ENCODE measurements around the gene PNMT. TPM values are rescaled to one million over a fixed set of nuclear protein-coding genes. Genes with fewer than 3 reads are reported as not detected.
A peak's percentile ranks its signal among the peaks of the same experiment; 100 is the strongest.

The PNMT gene
- total and polyA plus RNA-seq, 2 of the 8 experiments (the other 6 are each of a cell fraction or from before 2014, with no cell fraction given) = 5.6 to 10.9 TPM

DNA sequence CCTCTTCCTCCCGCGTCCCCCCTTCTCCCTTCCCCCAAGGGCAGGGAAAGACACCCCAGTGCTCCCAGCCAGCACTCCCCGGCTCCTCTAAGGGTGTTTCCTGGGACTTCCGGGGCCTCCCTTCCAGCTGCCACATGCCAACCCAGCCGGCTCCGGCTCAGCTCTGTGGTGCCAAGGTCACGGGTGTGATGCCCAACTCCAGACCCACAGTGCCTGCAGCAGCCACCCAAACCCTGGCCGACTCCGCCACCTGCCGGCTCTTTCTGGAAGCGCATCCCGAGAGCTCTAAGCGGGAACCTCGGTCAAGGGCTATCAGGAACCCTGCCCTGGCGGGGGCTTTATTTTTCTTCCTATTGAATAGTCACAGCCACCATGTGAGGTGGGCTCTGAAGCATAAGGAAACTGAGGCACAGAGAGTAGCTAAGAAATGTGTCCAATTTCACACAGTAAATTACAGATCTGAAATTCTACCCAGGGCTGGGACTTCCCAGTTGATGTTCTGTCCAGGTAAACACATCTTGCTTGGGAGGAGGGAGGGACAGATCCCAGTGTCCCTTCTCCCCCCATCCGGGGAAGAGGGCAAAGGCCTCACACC lies 44.8 kb upstream of the PNMT start (continued):
- TF ChIP-seq, protein P1, sequence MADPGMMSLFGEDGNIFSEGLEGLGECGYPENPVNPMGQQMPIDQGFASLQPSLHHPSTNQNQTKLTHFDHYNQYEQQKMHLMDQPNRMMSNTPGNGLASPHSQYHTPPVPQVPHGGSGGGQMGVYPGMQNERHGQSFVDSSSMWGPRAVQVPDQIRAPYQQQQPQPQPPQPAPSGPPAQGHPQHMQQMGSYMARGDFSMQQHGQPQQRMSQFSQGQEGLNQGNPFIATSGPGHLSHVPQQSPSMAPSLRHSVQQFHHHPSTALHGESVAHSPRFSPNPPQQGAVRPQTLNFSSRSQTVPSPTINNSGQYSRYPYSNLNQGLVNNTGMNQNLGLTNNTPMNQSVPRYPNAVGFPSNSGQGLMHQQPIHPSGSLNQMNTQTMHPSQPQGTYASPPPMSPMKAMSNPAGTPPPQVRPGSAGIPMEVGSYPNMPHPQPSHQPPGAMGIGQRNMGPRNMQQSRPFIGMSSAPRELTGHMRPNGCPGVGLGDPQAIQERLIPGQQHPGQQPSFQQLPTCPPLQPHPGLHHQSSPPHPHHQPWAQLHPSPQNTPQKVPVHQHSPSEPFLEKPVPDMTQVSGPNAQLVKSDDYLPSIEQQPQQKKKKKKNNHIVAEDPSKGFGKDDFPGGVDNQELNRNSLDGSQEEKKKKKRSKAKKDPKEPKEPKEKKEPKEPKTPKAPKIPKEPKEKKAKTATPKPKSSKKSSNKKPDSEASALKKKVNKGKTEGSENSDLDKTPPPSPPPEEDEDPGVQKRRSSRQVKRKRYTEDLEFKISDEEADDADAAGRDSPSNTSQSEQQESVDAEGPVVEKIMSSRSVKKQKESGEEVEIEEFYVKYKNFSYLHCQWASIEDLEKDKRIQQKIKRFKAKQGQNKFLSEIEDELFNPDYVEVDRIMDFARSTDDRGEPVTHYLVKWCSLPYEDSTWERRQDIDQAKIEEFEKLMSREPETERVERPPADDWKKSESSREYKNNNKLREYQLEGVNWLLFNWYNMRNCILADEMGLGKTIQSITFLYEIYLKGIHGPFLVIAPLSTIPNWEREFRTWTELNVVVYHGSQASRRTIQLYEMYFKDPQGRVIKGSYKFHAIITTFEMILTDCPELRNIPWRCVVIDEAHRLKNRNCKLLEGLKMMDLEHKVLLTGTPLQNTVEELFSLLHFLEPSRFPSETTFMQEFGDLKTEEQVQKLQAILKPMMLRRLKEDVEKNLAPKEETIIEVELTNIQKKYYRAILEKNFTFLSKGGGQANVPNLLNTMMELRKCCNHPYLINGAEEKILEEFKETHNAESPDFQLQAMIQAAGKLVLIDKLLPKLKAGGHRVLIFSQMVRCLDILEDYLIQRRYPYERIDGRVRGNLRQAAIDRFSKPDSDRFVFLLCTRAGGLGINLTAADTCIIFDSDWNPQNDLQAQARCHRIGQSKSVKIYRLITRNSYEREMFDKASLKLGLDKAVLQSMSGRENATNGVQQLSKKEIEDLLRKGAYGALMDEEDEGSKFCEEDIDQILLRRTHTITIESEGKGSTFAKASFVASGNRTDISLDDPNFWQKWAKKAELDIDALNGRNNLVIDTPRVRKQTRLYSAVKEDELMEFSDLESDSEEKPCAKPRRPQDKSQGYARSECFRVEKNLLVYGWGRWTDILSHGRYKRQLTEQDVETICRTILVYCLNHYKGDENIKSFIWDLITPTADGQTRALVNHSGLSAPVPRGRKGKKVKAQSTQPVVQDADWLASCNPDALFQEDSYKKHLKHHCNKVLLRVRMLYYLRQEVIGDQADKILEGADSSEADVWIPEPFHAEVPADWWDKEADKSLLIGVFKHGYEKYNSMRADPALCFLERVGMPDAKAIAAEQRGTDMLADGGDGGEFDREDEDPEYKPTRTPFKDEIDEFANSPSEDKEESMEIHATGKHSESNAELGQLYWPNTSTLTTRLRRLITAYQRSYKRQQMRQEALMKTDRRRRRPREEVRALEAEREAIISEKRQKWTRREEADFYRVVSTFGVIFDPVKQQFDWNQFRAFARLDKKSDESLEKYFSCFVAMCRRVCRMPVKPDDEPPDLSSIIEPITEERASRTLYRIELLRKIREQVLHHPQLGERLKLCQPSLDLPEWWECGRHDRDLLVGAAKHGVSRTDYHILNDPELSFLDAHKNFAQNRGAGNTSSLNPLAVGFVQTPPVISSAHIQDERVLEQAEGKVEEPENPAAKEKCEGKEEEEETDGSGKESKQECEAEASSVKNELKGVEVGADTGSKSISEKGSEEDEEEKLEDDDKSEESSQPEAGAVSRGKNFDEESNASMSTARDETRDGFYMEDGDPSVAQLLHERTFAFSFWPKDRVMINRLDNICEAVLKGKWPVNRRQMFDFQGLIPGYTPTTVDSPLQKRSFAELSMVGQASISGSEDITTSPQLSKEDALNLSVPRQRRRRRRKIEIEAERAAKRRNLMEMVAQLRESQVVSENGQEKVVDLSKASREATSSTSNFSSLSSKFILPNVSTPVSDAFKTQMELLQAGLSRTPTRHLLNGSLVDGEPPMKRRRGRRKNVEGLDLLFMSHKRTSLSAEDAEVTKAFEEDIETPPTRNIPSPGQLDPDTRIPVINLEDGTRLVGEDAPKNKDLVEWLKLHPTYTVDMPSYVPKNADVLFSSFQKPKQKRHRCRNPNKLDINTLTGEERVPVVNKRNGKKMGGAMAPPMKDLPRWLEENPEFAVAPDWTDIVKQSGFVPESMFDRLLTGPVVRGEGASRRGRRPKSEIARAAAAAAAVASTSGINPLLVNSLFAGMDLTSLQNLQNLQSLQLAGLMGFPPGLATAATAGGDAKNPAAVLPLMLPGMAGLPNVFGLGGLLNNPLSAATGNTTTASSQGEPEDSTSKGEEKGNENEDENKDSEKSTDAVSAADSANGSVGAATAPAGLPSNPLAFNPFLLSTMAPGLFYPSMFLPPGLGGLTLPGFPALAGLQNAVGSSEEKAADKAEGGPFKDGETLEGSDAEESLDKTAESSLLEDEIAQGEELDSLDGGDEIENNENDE (IDR thresholded peaks at IDR 0.05; ENCODE audit: insufficient replicate concordance, low read length) = no peak
- TF ChIP-seq TAF7 (optimal IDR thresholded peaks at IDR 0.05; ENCODE audit: borderline replicate concordance, low read depth, low read length) (no peak), CTBP2 (IDR thresholded peaks at IDR 0.05; ENCODE audit: borderline replicate concordance, insufficient read depth, insufficient read length, low read length) (peak; percentile 65), YY1 (IDR thresholded peaks at IDR 0.05; ENCODE audit: low read depth, low read length) (peak; percentile 7; the same call in 1 of the 2 replicates), ZNF274 (IDR thresholded peaks at IDR 0.05; ENCODE audit: borderline replicate concordance, extremely low read depth, low read length) (no peak), BCL11A (IDR thresholded peaks at IDR 0.05; ENCODE audit: low read depth in 2 of 2, low read length in 2 of 2) (no peak), KDM4A (IDR thresholded peaks at IDR 0.05; ENCODE audit: low read depth, low read length, severe bottlenecking) (no peak), EP300 (IDR thresholded peaks at IDR 0.05; ENCODE audit: borderline replicate concordance in 1 of 2, low read depth in 2 of 2, low read length in 2 of 2) (no peak), RAD21 (IDR thresholded peaks at IDR 0.05 in 1 of 2, conservative IDR thresholded peaks at IDR 0.05 in 1 of 2; ENCODE audit: low read depth in 2 of 2, low read length in 2 of 2) (peak; percentile 88 to 92)
